Glutamatergic neuron (in vitro differentiated cells): Measurements from ENCODE around the gene CMSS1. TPM values are rescaled to one million over a fixed set of nuclear protein-coding genes. Genes with fewer than 3 reads are reported as not detected.

Experiments
- DNase-seq: peaks from one replicate; pipeline ENCODE4 v3.0.0; 2022
- H3K27ac Mint-ChIP-seq: one replicate; pipeline ENCODE4 v1.8.0; 2020; ENCODE audit warnings: mild to moderate bottlenecking, mixed read lengths, inconsistent platforms; ENCODE audit not compliant: unreplicated experiment
- H3K27me3 Mint-ChIP-seq: one replicate; pipeline ENCODE4 v1.8.0; 2020; ENCODE audit warnings: mild to moderate bottlenecking, moderate library complexity, mixed read lengths, inconsistent platforms; ENCODE audit not compliant: unreplicated experiment
- H3K36me3 Mint-ChIP-seq: one replicate; pipeline ENCODE4 v1.8.0; 2020; ENCODE audit warnings: mild to moderate bottlenecking, mixed read lengths, inconsistent platforms; ENCODE audit not compliant: unreplicated experiment
- H3K4me1 Mint-ChIP-seq: one replicate; pipeline ENCODE4 v1.8.0; 2020; ENCODE audit warnings: mild to moderate bottlenecking, low read depth, mixed read lengths, inconsistent platforms; ENCODE audit not compliant: unreplicated experiment
- H3K4me3 Mint-ChIP-seq: one replicate; pipeline ENCODE4 v1.8.0; 2020; ENCODE audit warnings: mild to moderate bottlenecking, mixed read lengths, inconsistent platforms; ENCODE audit not compliant: unreplicated experiment
- H3K9me3 Mint-ChIP-seq: one replicate; pipeline ENCODE4 v1.8.0; 2020; ENCODE audit warnings: mild to moderate bottlenecking, moderate library complexity, mixed read lengths, inconsistent platforms; ENCODE audit not compliant: unreplicated experiment
- CTCF ChIP-seq: fragments of 200-600 bp; sonication (generic); IDR thresholded peaks from one replicate; pipeline ENCODE4 v1.5.0; 2021; ENCODE audit not compliant: partially characterized antibody, unreplicated experiment
- total RNA-seq: library from RNA; stranded (reverse); fragmentation: NEBNext Ultra II Directional; extraction: Animal tissue kit (Norgen Biotek cat#: 25700); gene quantifications from one replicate; pipeline ENCODE4 v1.2.1, GENCODE V29; 2021; ENCODE audit not compliant: unreplicated experiment

CMSS1 gene
- total RNA-seq, 1 donor from 2014 or later = 37.8 TPM

- Mint-ChIP-seq H3K9me3 (no peaks in the 10 kb centered on the region), H3K27ac (no peak overlapping the region), H3K4me1 (no peaks in the 10 kb centered on the region), H3K36me3 (no peaks in the 10 kb centered on the region), H3K27me3 (peaks cover 3% of the 10 kb centered on the region), H3K4me3 (no peak overlapping the region)
- no peak for TF ChIP-seq CTCF
- DNase-seq = no peak
These were observed 189.1 kb downstream of the CMSS1 start for GRCh38 chr3:100006570-100007271.

GRCh38 chr3:100007313-100007712, 189.7 kb downstream of the CMSS1 start:
- no peaks in the 10 kb centered on the region for H3K9me3 Mint-ChIP-seq
- no peak for DNase-seq
- no peaks in the 10 kb centered on the region for H3K4me1 Mint-ChIP-seq
- H3K4me3 Mint-ChIP-seq = no peak overlapping the region
- no peaks in the 10 kb centered on the region for H3K36me3 Mint-ChIP-seq
- TF ChIP-seq CTCF = no peak
- H3K27ac Mint-ChIP-seq = no peak overlapping the region
- peaks cover 3% of the 10 kb centered on the region for H3K27me3 Mint-ChIP-seq

GRCh38 chr3:100008081-100008698, 190.5 kb downstream of the CMSS1 start:
- H3K4me1 Mint-ChIP-seq = no peaks in the 10 kb centered on the region
- H3K27me3 Mint-ChIP-seq = peaks cover 3% of the 10 kb centered on the region
- H3K27ac Mint-ChIP-seq = no peak overlapping the region
- H3K36me3 Mint-ChIP-seq = no peaks in the 10 kb centered on the region
- no peak for TF ChIP-seq CTCF
- DNase-seq = no peak
- no peak overlapping the region for H3K4me3 Mint-ChIP-seq
- H3K9me3 Mint-ChIP-seq = no peaks in the 10 kb centered on the region

- H3K4me1 Mint-ChIP-seq = no peaks in the 10 kb centered on the region
- no peak for DNase-seq
- TF ChIP-seq CTCF = no peak
- H3K9me3 Mint-ChIP-seq = no peaks in the 10 kb centered on the region
- H3K27me3 Mint-ChIP-seq = peaks cover 3% of the 10 kb centered on the region
- no peak overlapping the region for H3K4me3 Mint-ChIP-seq
- H3K27ac Mint-ChIP-seq = no peak overlapping the region
- H3K36me3 Mint-ChIP-seq = no peaks in the 10 kb centered on the region
These were observed 191.8 kb downstream of the CMSS1 start for GRCh38 chr3:100009276-100010086.

- peaks cover 3% of the 10 kb centered on the region for H3K27me3 Mint-ChIP-seq
- DNase-seq = no peak
- H3K4me1 Mint-ChIP-seq = no peaks in the 10 kb centered on the region
- no peak overlapping the region for H3K4me3 Mint-ChIP-seq
- no peaks in the 10 kb centered on the region for H3K9me3 Mint-ChIP-seq
- H3K36me3 Mint-ChIP-seq = peaks cover 3% of the 10 kb centered on the region
- no peak for TF ChIP-seq CTCF
- no peak overlapping the region for H3K27ac Mint-ChIP-seq
These were observed 192.4 kb downstream of the CMSS1 start for GRCh38 chr3:100010087-100010417.
